ENCODE data around the gene SEPTIN8.

DNA sequence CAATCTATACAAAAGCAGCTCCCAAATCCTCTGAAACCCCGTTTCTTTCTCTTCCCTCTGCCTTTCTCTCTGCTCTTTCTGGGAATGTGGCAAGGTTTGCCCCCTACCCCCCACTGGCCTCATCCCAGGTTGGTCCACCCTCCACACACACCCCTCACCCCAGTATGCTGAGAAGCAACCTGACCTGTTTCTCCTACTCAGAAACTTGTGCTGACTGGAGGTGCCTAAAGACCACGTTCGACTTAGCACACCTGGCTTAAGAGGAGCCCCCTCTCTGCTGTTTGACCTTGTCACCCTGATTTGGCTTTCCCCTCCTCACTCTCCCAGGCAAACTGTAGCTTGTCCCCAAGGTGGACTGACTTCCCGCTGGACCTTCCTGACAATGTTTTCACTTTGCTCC lies 1.1 kb upstream of the SEPTIN8 start:
- TF ChIP-seq, protein P1, sequence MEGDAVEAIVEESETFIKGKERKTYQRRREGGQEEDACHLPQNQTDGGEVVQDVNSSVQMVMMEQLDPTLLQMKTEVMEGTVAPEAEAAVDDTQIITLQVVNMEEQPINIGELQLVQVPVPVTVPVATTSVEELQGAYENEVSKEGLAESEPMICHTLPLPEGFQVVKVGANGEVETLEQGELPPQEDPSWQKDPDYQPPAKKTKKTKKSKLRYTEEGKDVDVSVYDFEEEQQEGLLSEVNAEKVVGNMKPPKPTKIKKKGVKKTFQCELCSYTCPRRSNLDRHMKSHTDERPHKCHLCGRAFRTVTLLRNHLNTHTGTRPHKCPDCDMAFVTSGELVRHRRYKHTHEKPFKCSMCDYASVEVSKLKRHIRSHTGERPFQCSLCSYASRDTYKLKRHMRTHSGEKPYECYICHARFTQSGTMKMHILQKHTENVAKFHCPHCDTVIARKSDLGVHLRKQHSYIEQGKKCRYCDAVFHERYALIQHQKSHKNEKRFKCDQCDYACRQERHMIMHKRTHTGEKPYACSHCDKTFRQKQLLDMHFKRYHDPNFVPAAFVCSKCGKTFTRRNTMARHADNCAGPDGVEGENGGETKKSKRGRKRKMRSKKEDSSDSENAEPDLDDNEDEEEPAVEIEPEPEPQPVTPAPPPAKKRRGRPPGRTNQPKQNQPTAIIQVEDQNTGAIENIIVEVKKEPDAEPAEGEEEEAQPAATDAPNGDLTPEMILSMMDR (optimal IDR thresholded peaks at IDR 0.05 in 1 of 3, IDR thresholded peaks at IDR 0.05 in 1 of 3, conservative IDR thresholded peaks at IDR 0.05 in 1 of 3; ENCODE audit: extremely low read depth in 1 of 3, insufficient read depth in 2 of 3, low read length in 3 of 3) = no peak
- TF ChIP-seq EZH2 (IDR thresholded peaks at IDR 0.05; ENCODE audit: low read length) = no peak
